Neuronal stem cell (in vitro differentiated cells): ENCODE measurements around the gene IDNK.

Source experiments
- DNase-seq: peaks from one replicate; pipeline ENCODE4 v3.0.0-alpha.2; 2013; ENCODE audit warnings: low spot score
- H2AFZ ChIP-seq: one replicate; pipeline ENCODE4 v1.6.1; 2013; ENCODE audit warnings: mild to moderate bottlenecking, low read length, inconsistent platforms
- H2AK5ac ChIP-seq: 2 replicates; pipeline ENCODE4 v1.6.1; 2013; ENCODE audit warnings: low read depth, mild to moderate bottlenecking, inconsistent platforms, low read length, moderate library complexity, mixed read lengths
- H2BK120ac ChIP-seq: 2 replicates; pipeline ENCODE4 v1.6.1; 2013; ENCODE audit warnings: low read depth, mild to moderate bottlenecking, inconsistent platforms, low read length, moderate library complexity, mixed read lengths
- H2BK12ac ChIP-seq: one replicate; pipeline ENCODE4 v1.6.1; 2013; ENCODE audit warnings: low read length, inconsistent platforms
- H2BK15ac ChIP-seq: 2 replicates; pipeline ENCODE4 v1.6.1; 2013; ENCODE audit warnings: mild to moderate bottlenecking, low read length, inconsistent platforms, mixed read lengths
- H2BK5ac ChIP-seq: one replicate; pipeline ENCODE4 v1.6.1; 2013; ENCODE audit warnings: inconsistent platforms, mild to moderate bottlenecking, low read length, moderate library complexity
- H3K14ac ChIP-seq: one replicate; pipeline ENCODE4 v1.6.1; 2013; ENCODE audit warnings: low read length, inconsistent platforms
- H3K18ac ChIP-seq: 2 replicates; pipeline ENCODE4 v1.6.1; 2013; ENCODE audit warnings: low read length, inconsistent platforms
- H3K23ac ChIP-seq: 2 replicates; pipeline ENCODE4 v1.6.1; 2013; ENCODE audit warnings: low read depth, mild to moderate bottlenecking, mixed read lengths, low read length, inconsistent platforms; ENCODE audit not compliant: poor library complexity
- H3K27ac ChIP-seq: replicated peaks from 3 replicates; pipeline ENCODE4 v1.5.1; 2013; ENCODE audit warnings: low read length, inconsistent platforms
- H3K27me3 ChIP-seq, 3 experiments: 2 replicates each; pipeline ENCODE4 v1.6.1; 2013; ENCODE audit warnings: low read length in 3 of 3, mild to moderate bottlenecking in 2 of 3, inconsistent platforms in 1 of 3, low read depth in 1 of 3, mixed read lengths in 1 of 3, moderate library complexity in 1 of 3; ENCODE audit not compliant: control insufficient read depth in 3 of 3, insufficient read depth in 3 of 3
- H3K36me3 ChIP-seq, 2 donors: replicated peaks in 1 of 2; 2 replicates each; pipeline ENCODE4 v1.6.1; 2013; ENCODE audit warnings: low read length in 2 of 2; ENCODE audit not compliant: control insufficient read depth in 2 of 2, insufficient read depth in 2 of 2
- H3K4ac ChIP-seq: 2 replicates; pipeline ENCODE4 v1.6.1; 2013; ENCODE audit warnings: inconsistent platforms, mild to moderate bottlenecking, low read length, moderate library complexity
- H3K4me1 ChIP-seq, 2 donors: 1 replicate in 1 of 2; 2 replicates in 1 of 2; pipeline ENCODE4 v1.6.1; 2013; ENCODE audit warnings: low read length in 2 of 2, low read depth in 1 of 2; ENCODE audit not compliant: control insufficient read depth in 2 of 2, insufficient read depth in 1 of 2
- H3K4me2 ChIP-seq: one replicate; pipeline ENCODE4 v1.6.1; 2013; ENCODE audit warnings: mild to moderate bottlenecking, low read length, inconsistent platforms; ENCODE audit not compliant: insufficient read depth, poor library complexity, severe bottlenecking
- H3K4me3 ChIP-seq, 2 donors: 2 replicates each; pipeline ENCODE4 v1.5.1; 2013; ENCODE audit warnings: low read length in 2 of 2, mild to moderate bottlenecking in 2 of 2, inconsistent platforms in 1 of 2, moderate library complexity in 1 of 2
- H3K79me1 ChIP-seq: one replicate; pipeline ENCODE4 v1.6.1; 2013; ENCODE audit warnings: low read depth, mild to moderate bottlenecking, inconsistent platforms, low read length, moderate library complexity
- H3K9ac ChIP-seq: one replicate; pipeline ENCODE4 v1.6.1; 2013; ENCODE audit warnings: mild to moderate bottlenecking, low read depth, low read length, inconsistent platforms; ENCODE audit not compliant: poor library complexity
- H3K9me3 ChIP-seq, 2 donors: replicated peaks in 1 of 2; 2 replicates each; pipeline versions ENCODE3 to v1.6.1; 2013; ENCODE audit warnings: low read length in 2 of 2, mild to moderate bottlenecking in 2 of 2, inconsistent platforms in 1 of 2, low read depth in 1 of 2, mixed read lengths in 1 of 2, moderate library complexity in 1 of 2; ENCODE audit not compliant: control insufficient read depth in 2 of 2, insufficient read depth in 1 of 2
- H4K8ac ChIP-seq: one replicate; pipeline ENCODE4 v1.6.1; 2013; ENCODE audit warnings: low read depth, mild to moderate bottlenecking, inconsistent platforms, low read length, moderate library complexity
- H4K91ac ChIP-seq: one replicate; pipeline ENCODE4 v1.6.1; 2013; ENCODE audit warnings: low read length, low read depth, mild to moderate bottlenecking, inconsistent platforms; ENCODE audit not compliant: poor library complexity
- WGBS, 2 donors: extraction: QIAGEN DNeasy Blood & Tissue Kit; methylation state at CpG; one replicate each; pipeline ENCODE4 v1.1.7; 2013; ENCODE audit warnings: missing lambda C conversion rate in 2 of 2, mixed read lengths in 1 of 2; ENCODE audit not compliant: insufficient read length in 2 of 2, insufficient replicate concordance in 1 of 2; ENCODE audit errors: extremely low coverage in 2 of 2; 5-methylcytosine and 5-hydroxymethylcytosine counted together

Gene IDNK

GRCh38 chr9:83584995-83585394 is 37.9 kb upstream of the IDNK start:
- H2BK5ac ChIP-seq, result no peak overlapping the region
- H2BK15ac ChIP-seq, result no peak overlapping the region
- H3K36me3 ChIP-seq, result no peaks in the 10 kb centered on the region
- H4K8ac ChIP-seq, result no peak overlapping the region
- H3K4me1 ChIP-seq, result no peaks in the 10 kb centered on the region
- H3K27me3 ChIP-seq, result no peaks in the 10 kb centered on the region
- no peak overlapping the region for H3K4ac ChIP-seq
- no peak overlapping the region for H3K18ac ChIP-seq
- H3K9me3 ChIP-seq, result no peaks in the 10 kb centered on the region
- H2BK120ac ChIP-seq, result no peak overlapping the region
- H3K4me2 ChIP-seq, result no peak overlapping the region
- no peak overlapping the region for H3K23ac ChIP-seq
- H3K14ac ChIP-seq, result no peak overlapping the region
- H2BK12ac ChIP-seq, result no peak overlapping the region
- H2AK5ac ChIP-seq, result no peak overlapping the region
- H2AFZ ChIP-seq, result no peak overlapping the region
- DNase-seq, result no peak
- H3K9ac ChIP-seq, result no peak overlapping the region
- no peak overlapping the region for H3K27ac ChIP-seq
- H3K79me1 ChIP-seq, result no peaks in the 10 kb centered on the region
- H4K91ac ChIP-seq, result no peak overlapping the region
- no CpG with 5 or more reads among the region's 4 CpGs for WGBS, 2 donors
- no peak overlapping the region for H3K4me3 ChIP-seq

GRCh38 chr9:83588256-83588655 is 34.7 kb upstream of the IDNK start:
- H2AFZ ChIP-seq, result no peak overlapping the region
- no peak overlapping the region for H4K91ac ChIP-seq
- no peak overlapping the region for H2BK5ac ChIP-seq
- H3K79me1 ChIP-seq, result no peaks in the 10 kb centered on the region
- H3K4me2 ChIP-seq, result no peak overlapping the region
- no peak overlapping the region for H3K18ac ChIP-seq
- no peak overlapping the region for H3K9ac ChIP-seq
- H3K36me3 ChIP-seq, result no peaks in the 10 kb centered on the region
- H3K23ac ChIP-seq, result no peak overlapping the region
- H3K4me1 ChIP-seq, result no peaks in the 10 kb centered on the region
- H3K27me3 ChIP-seq, result no peaks in the 10 kb centered on the region
- WGBS, 2 donors, result no CpG with 5 or more reads among the region's 1 CpG
- H3K14ac ChIP-seq, result no peak overlapping the region
- H2BK12ac ChIP-seq, result no peak overlapping the region
- no peak overlapping the region for H3K27ac ChIP-seq
- H2AK5ac ChIP-seq, result no peak overlapping the region
- no peak for DNase-seq
- no peak overlapping the region for H3K4ac ChIP-seq
- no peak overlapping the region for H2BK15ac ChIP-seq
- H2BK120ac ChIP-seq, result no peak overlapping the region
- H3K4me3 ChIP-seq, result no peak overlapping the region
- H3K9me3 ChIP-seq, result no peaks in the 10 kb centered on the region
- no peak overlapping the region for H4K8ac ChIP-seq

GRCh38 chr9:83596899-83597504 is 25.9 kb upstream of the IDNK start:
- Histone ChIP-seq H2AFZ (no peak overlapping the region), H4K91ac (no peak overlapping the region), H3K4me1 (no peaks in the 10 kb centered on the region), H2BK120ac (no peak overlapping the region), H2BK5ac (no peak overlapping the region), H3K36me3 (no peaks in the 10 kb centered on the region), H3K4me2 (no peak overlapping the region), H2BK15ac (no peak overlapping the region), H3K4me3 (no peak overlapping the region), H4K8ac (no peak overlapping the region), H3K14ac (no peak overlapping the region), H2AK5ac (no peak overlapping the region), H3K27ac (no peak overlapping the region), H3K18ac (no peak overlapping the region), H3K27me3 (no peaks in the 10 kb centered on the region), H3K9me3 (no peaks in the 10 kb centered on the region), H3K4ac (no peak overlapping the region), H2BK12ac (no peak overlapping the region), H3K23ac (no peak overlapping the region), H3K9ac (no peak overlapping the region), H3K79me1 (no peaks in the 10 kb centered on the region)
- WGBS, 2 donors, result no CpG with 5 or more reads among the region's 5 CpGs
- DNase-seq, result peak; percentile 66

- H4K91ac ChIP-seq, result no peak overlapping the region
- H2BK12ac ChIP-seq, result no peak overlapping the region
- H3K23ac ChIP-seq, result no peak overlapping the region
- no peak overlapping the region for H3K4me3 ChIP-seq
- no peak overlapping the region for H3K4me2 ChIP-seq
- no peak for DNase-seq
- no peak overlapping the region for H3K9ac ChIP-seq
- no CpG with 5 or more reads among the region's 1 CpG for WGBS, 2 donors
- no peak overlapping the region for H2BK5ac ChIP-seq
- no peaks in the 10 kb centered on the region for H3K36me3 ChIP-seq
- no peak overlapping the region for H2AK5ac ChIP-seq
- H3K79me1 ChIP-seq, result no peaks in the 10 kb centered on the region
- H2AFZ ChIP-seq, result no peak overlapping the region
- no peak overlapping the region for H2BK120ac ChIP-seq
- H3K9me3 ChIP-seq, result no peaks in the 10 kb centered on the region
- no peak overlapping the region for H2BK15ac ChIP-seq
- no peak overlapping the region for H3K4ac ChIP-seq
- H3K27me3 ChIP-seq, result no peaks in the 10 kb centered on the region
- no peak overlapping the region for H3K14ac ChIP-seq
- H3K18ac ChIP-seq, result no peak overlapping the region
- no peak overlapping the region for H4K8ac ChIP-seq
- H3K4me1 ChIP-seq, result no peaks in the 10 kb centered on the region
- no peak overlapping the region for H3K27ac ChIP-seq
Measured at GRCh38 chr9:83598487-83598886, 24.5 kb upstream of the IDNK start.
